Mucosa of descending colon (tissue), 3 donors: Measurements from ENCODE around the gene DEPDC7. TPM values are rescaled to one million over a fixed set of nuclear protein-coding genes. Genes with fewer than 3 reads are reported as not detected.

Source experiments
- ATAC-seq: fragments of 200-7000 bp; cut with Tn5 transposase; one replicate; pipeline ENCODE4 v1.9.1; 2020; ENCODE audit warnings: mild to moderate bottlenecking, moderate library complexity
- DNase-seq, 3 donors: peaks; one replicate each; pipeline ENCODE4 v3.0.0-alpha.2; 2020
- H3K36me3 ChIP-seq: fragments of 200-600 bp; one replicate; pipeline ENCODE4 v1.8.0; 2021; ENCODE audit warnings: low read depth, mild to moderate bottlenecking
- H3K4me1 ChIP-seq: fragments of 200-600 bp; one replicate; pipeline ENCODE4 v1.8.0; 2021; ENCODE audit warnings: low read depth, mild to moderate bottlenecking
- H3K4me3 ChIP-seq: fragments of 200-600 bp; one replicate; pipeline ENCODE4 v1.8.0; 2021; ENCODE audit warnings: mild to moderate bottlenecking
- H3K9me3 ChIP-seq: fragments of 200-600 bp; one replicate; pipeline ENCODE4 v1.8.0; 2021; ENCODE audit warnings: mild to moderate bottlenecking
- CTCF ChIP-seq: fragments of 200-600 bp; IDR thresholded peaks from one replicate; pipeline ENCODE4 v1.8.0; 2022; ENCODE audit warnings: antibody characterized with exemption, mild to moderate bottlenecking
- intact Hi-C, 2 donors: fragments of 100-400 bp; cut with DNase I in 1 of 2; cut with micrococcal nuclease in 1 of 2; formaldehyde crosslinking; loops; one replicate each; pipeline versions ENCODE4 v1.11.0 to v1.11.1; 2022; cut with DNase I, micrococcal nuclease
- total RNA-seq, 3 donors: library from RNA; stranded (reverse); fragmentation: NEBNext Ultra II Directional in 2 of 3; extraction: Animal tissue kit (Norgen Biotek cat#: 25700) in 2 of 3; gene quantifications; one replicate each; pipeline versions ENCODE4 v1.2.1 to v1.2.4, GENCODE V29; 2021 to 2023
- donor health status: DM: no; HTN: no; CAD: no; lungs with moderate emphysema.
- donor health status: DM: no; HTN: no; CAD: no.
- donor health status: DM: no; HTN: yes; CAD: no.

Gene DEPDC7
- total RNA-seq, 3 donors from 2014 or later = 7.4 to 10.7 (median 7.6) TPM

GRCh38 chr11:33072465-33072864 lies 56.8 kb downstream of the DEPDC7 start:
- no peaks in the 10 kb centered on the region for H3K9me3 ChIP-seq
- H3K4me1 ChIP-seq = no peaks in the 10 kb centered on the region
- intact Hi-C loops = no loop called here
- no peak for DNase-seq
- peaks cover 8% of the 10 kb centered on the region for H3K36me3 ChIP-seq
- TF ChIP-seq CTCF = no peak
- ATAC-seq = no peak
- H3K4me3 ChIP-seq = no peak overlapping the region

Other genes starting within 250 kb of the DEPDC7 start
- not detected for gene CCDC73, start 221.2 kb upstream of the DEPDC7 start, total RNA-seq
- gene PRRG4, start 186.0 kb upstream of the DEPDC7 start, total RNA-seq = 10 to 100 TPM in 2 of 3 donors, 1 to 10 TPM in 1; 8.6 to 18.9 (median 15.1) TPM
- 10 to 100 TPM; 20.3 to 30.1 (median 25.9) TPM for gene QSER1, start 123.1 kb upstream of the DEPDC7 start, total RNA-seq
- 10 to 100 TPM; 24.8 to 51.6 (median 31.3) TPM for gene TCP11L1, start 23.7 kb downstream of the DEPDC7 start, total RNA-seq
- 10 to 100 TPM; 19.2 to 21.9 (median 20.2) TPM for gene CSTF3, start 145.6 kb downstream of the DEPDC7 start, total RNA-seq
- gene HIPK3, start 241.5 kb downstream of the DEPDC7 start, total RNA-seq = 100 to 1,000 TPM in 1 of 3 donors, 10 to 100 TPM in 2; 67.0 to 254 (median 69.7) TPM